MCF 10A (cell line): Measurements from ENCODE around the gene STK25. TPM values are rescaled to one million over a fixed set of nuclear protein-coding genes. Genes with fewer than 3 reads are reported as not detected.

ENCODE experiments used
- BruUV-seq: library from RNA; stranded (reverse); fragments of 400-500 nt; replicated peaks from 2 replicates; lab custom pipeline; 2021; lab: Mats Ljungman, UMichigan
- CTCF ChIA-PET: fragments of 300-600 bp; sonication (Branson Sonifier 250); formaldehyde crosslinking; extraction: SDS; loops from one replicate; lab custom pipeline; 2021; ENCODE audit warnings: antibody characterized with exemption, inconsistent platforms; lab: Yijun Ruan, JAX
- POLR2A ChIA-PET: fragments of 300-600, 350-650 bp; sonication (Branson Sonifier 250); formaldehyde crosslinking; extraction: SDS; loops from one replicate; lab custom pipeline; 2020; ENCODE audit warnings: antibody characterized with exemption, inconsistent platforms; lab: Yijun Ruan, JAX
- DNase-seq: peaks from one replicate; pipeline ENCODE4 v3.0.0-alpha.2; 2018; ENCODE audit not compliant: unreplicated experiment
- H3K27ac Mint-ChIP-seq: one replicate; pipeline ENCODE4 v1.8.0; 2022; ENCODE audit warnings: mild to moderate bottlenecking, low read depth, mixed read lengths; ENCODE audit not compliant: unreplicated experiment
- H3K27me3 Mint-ChIP-seq: one replicate; pipeline ENCODE4 v1.8.0; 2022; ENCODE audit warnings: mixed read lengths; ENCODE audit not compliant: insufficient read depth, unreplicated experiment
- H3K36me3 Mint-ChIP-seq: one replicate; pipeline ENCODE4 v1.8.0; 2022; ENCODE audit warnings: mild to moderate bottlenecking, moderate library complexity, mixed read lengths; ENCODE audit not compliant: insufficient read depth, unreplicated experiment
- H3K4me1 Mint-ChIP-seq: one replicate; pipeline ENCODE4 v1.8.0; 2022; ENCODE audit warnings: mixed read lengths; ENCODE audit not compliant: insufficient read depth, unreplicated experiment
- H3K4me3 Mint-ChIP-seq: one replicate; pipeline ENCODE4 v1.8.0; 2022; ENCODE audit warnings: mild to moderate bottlenecking, moderate library complexity, mixed read lengths; ENCODE audit not compliant: unreplicated experiment
- H3K9me3 Mint-ChIP-seq: one replicate; pipeline ENCODE4 v1.8.0; 2022; ENCODE audit warnings: mixed read lengths; ENCODE audit not compliant: unreplicated experiment
- CTCF ChIP-seq: fragments of 200-600 bp; IDR thresholded peaks from one replicate; pipeline ENCODE4 v1.8.0; 2022; ENCODE audit warnings: antibody characterized with exemption, mild to moderate bottlenecking; ENCODE audit not compliant: unreplicated experiment
- intact Hi-C: fragments of 100-400 bp; cut with micrococcal nuclease; formaldehyde crosslinking; loops from 2 replicates; pipeline ENCODE4 v1.14.1; 2022
- total RNA-seq: library from RNA; stranded (reverse); gene quantifications from 2 replicates; pipeline ENCODE4 v1.2.3, GENCODE V29; 2022

Gene STK25
- total RNA-seq, 1 experiment from 2014 or later, result 117 TPM

GRCh38 chr2:241554610-241555322 is 46.4 kb upstream of the STK25 start:
- Mint-ChIP-seq H3K4me1 (peaks cover 8% of the 10 kb centered on the region), H3K27ac (no peak overlapping the region), H3K27me3 (no peaks in the 10 kb centered on the region), H3K4me3 (no peak overlapping the region), H3K36me3 (no peaks in the 10 kb centered on the region), H3K9me3 (no peaks in the 10 kb centered on the region)
- no peak for DNase-seq
- ChIA-PET POLR2A (interaction anchor here (0.7 kb wide), 1 partner anchor 239 kb away, joined by 3 read pairs; the partner anchor contains the start of gene HDLBP), CTCF (no interaction called here)
- intact Hi-C loops, result no loop called here
- no peak for TF ChIP-seq CTCF
- no TSS peak for BruUV-seq

- no peak overlapping the region for H3K4me3 Mint-ChIP-seq
- POLR2A ChIA-PET, result no interaction called here
- no TSS peak for BruUV-seq
- H3K9me3 Mint-ChIP-seq, result no peaks in the 10 kb centered on the region
- no peaks in the 10 kb centered on the region for H3K27me3 Mint-ChIP-seq
- no peak for TF ChIP-seq CTCF
- no peaks in the 10 kb centered on the region for H3K36me3 Mint-ChIP-seq
- intact Hi-C loops, result no loop called here
- H3K4me1 Mint-ChIP-seq, result peaks cover 8% of the 10 kb centered on the region
- H3K27ac Mint-ChIP-seq, result no peak overlapping the region
- CTCF ChIA-PET, result no interaction called here
- no peak for DNase-seq
These were observed 45.6 kb upstream of the STK25 start for GRCh38 chr2:241553981-241554380.

DNA sequence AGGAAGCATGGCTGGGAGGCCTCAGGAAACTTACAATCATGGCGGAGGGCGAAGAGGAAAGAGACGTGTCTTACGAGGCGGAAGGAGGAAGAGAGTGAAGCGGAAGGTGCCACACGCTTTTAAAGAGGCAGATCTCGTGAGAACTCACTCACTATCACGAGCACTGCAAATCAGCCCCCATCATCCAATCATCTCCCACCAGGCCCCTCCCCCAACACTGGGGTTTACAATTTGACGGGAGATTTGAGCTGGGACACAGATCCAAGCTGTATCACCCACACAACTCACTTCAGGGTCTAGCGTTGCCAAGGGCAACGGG is 45.1 kb upstream of the STK25 start:
- Mint-ChIP-seq H3K9me3 (no peaks in the 10 kb centered on the region), H3K36me3 (no peaks in the 10 kb centered on the region), H3K4me3 (no peak overlapping the region), H3K4me1 (peaks cover 8% of the 10 kb centered on the region), H3K27me3 (no peaks in the 10 kb centered on the region), H3K27ac (no peak overlapping the region)
- intact Hi-C loops, result no loop called here
- POLR2A ChIA-PET, result no interaction called here
- CTCF ChIA-PET, result no interaction called here
- TF ChIP-seq CTCF, result no peak
- DNase-seq, result no peak
- BruUV-seq, result no TSS peak

DNA sequence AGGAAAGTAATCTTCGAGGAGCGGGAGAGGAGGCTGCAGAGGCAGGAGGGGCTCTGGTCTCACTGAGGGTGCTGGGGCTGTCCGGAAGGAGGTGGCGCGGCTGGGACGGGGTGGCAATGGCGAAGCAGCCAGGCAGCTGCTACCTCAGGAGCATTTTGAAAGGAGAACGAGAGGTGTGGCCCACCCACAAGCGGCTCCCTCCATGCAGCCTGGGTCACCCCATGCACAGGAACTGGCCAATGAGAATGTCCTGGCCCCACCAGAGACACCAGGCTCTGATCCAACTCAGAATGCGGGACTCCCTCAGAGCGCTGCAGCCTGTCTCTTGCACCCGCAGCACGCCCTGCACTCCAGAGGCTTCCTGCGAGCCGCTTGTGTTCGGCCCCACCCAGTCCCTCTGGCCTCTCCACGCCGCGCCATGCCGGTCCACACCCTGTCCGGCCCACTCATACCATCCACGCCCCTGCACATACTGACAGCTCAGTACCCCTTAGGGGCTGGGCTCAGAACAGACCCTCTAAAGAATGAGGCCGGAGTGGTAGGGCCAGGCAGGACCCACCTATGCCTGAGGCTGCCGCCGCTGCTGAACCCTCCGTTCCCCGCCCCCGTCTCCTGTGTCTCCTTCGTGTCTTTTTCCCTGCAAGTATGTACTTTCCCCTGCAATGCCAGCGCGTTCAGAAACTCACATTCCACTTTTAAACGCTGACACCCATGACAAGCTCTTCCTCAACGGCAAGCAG is 43.8 kb upstream of the STK25 start:
- Mint-ChIP-seq H3K9me3 (no peaks in the 10 kb centered on the region), H3K27ac (no peak overlapping the region), H3K27me3 (no peaks in the 10 kb centered on the region), H3K36me3 (no peaks in the 10 kb centered on the region), H3K4me1 (peaks cover 8% of the 10 kb centered on the region), H3K4me3 (no peak overlapping the region)
- POLR2A ChIA-PET, result no interaction called here
- intact Hi-C loops, result no loop called here
- no TSS peak for BruUV-seq
- CTCF ChIA-PET, result no interaction called here
- TF ChIP-seq CTCF, result no peak
- DNase-seq, result no peak
